IPS-18c (cell line): ENCODE measurements around the gene TRIM65.
A peak's percentile ranks its signal among the peaks of the same experiment; 100 is the strongest.
"Not testable (repeated sequence)": the region's sequence is repeated elsewhere in the genome, so short reads cannot be mapped to it uniquely, and the experiment has no call there.

Experiments
- H3K4me3 ChIP-seq: 2 replicates; pipeline ENCODE4 v1.7.0; 2013; ENCODE audit warnings: low read depth, mild to moderate bottlenecking, low read length, moderate library complexity; ENCODE audit not compliant: insufficient read depth
- H3K9me3 ChIP-seq: one replicate; pipeline ENCODE4 v1.6.1; 2013; ENCODE audit warnings: mild to moderate bottlenecking, low read length, moderate library complexity; ENCODE audit not compliant: control insufficient read depth, insufficient read depth

TRIM65 gene

DNA sequence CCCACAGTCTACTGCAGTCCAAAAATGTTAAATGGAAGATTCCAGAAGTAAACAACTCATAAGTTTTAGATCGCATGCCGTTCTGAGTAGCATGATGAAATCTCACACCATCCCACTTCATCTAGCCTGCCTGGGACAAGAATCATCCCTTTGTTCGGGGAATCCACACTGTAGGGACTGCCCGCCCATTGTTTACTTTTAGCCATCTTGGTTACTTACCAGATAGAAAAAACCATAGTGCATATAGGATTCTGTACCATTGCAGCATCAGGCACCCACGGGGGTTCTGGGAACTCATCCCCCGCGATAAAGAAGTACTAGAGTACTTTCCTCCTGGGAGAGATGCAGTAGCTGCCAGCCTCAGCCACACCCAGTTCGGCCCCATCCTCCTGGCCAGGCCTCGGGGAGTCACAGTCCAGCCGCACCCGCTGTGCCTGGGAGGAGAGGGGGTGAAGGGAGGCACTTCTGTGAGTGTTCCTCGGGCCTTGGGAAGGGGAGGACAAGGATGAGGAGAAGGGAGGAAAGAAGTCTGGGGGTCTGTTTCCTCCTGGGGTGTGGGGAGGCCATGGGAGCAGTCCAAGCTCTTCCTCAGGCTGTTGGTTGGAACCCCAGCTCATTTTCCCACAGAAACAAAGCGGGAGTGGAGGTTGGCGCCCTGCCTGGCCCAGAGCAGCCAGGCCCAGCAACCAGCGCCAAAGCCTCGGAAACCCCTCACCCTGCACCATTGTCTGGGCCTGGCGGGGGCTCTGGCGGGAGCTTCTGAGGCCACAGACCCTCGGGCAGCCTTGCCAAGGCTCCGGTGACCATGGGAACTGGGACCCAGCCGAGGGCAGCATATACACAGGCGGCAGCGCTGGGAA, 27.2 kb downstream of the TRIM65 start:
- Histone ChIP-seq H3K4me3 (no peak overlapping the region), H3K9me3 (no peaks in the 10 kb centered on the region)

DNA sequence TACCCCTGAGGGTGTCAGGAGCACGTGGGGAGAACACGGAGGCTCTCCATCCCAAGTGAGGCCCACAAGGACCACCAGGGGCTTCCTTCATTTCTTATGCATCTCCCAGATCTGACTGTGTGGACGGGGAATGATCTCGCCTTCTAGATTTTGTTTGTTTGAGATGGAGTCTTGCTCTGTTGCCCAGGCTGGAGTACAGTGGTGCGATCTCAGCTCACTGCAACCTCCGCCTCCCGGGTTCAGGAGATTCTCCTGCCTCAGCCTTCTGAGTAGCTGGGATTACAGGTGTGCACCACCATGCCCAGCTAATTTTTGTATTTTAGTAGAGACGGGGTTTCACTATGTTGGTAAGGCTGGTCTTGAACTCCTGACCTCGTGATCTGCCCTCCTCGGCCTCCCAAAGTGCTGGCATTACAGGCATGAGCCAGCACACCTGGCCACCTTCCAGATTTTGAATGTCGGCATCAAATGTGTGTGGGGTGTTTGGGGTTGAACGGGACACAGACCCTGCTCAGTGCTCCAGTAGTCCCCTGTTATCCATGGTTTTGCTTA, 27.9 kb downstream of the TRIM65 start:
- H3K4me3 ChIP-seq, H3K9me3 ChIP-seq: not testable (repeated sequence)

DNA sequence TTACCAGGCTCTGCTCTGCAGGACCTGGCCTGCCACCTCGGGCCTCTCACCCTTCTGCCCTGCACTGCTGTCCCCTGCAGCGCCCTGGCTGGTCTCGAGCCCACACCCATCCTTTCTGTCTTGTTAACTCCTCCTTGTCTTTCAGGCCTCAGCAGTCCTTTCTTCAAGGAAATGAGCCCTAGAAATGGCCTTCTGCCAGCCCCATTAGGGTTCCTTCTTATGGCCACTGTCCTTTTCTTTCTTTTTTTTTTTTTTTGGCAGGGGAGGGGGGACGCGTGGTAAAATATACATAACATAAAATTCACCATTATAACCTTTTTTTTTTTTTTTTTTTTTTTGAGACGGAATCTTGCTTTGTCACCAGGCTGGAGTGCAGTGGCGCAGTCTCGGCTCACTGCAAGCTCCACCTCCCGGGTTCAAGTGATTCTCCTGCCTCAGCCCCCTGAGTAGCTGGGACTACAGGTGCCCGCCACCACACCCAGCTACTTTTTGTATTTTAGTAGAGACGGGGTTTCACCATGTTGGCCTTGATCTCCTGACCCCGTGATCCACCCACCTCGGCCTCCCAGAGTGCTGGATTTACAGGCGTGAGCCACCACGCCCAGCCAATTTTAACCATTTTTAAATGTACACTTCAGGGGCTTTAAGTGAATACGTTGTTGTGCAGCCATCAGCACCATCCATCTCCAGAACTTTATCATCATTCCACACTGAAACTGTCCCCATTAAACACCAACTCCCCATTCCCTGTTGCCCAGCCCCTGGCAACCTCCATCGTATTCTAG, 31.2 kb downstream of the TRIM65 start:
- H3K9me3 ChIP-seq, H3K4me3 ChIP-seq: not testable (repeated sequence)

DNA sequence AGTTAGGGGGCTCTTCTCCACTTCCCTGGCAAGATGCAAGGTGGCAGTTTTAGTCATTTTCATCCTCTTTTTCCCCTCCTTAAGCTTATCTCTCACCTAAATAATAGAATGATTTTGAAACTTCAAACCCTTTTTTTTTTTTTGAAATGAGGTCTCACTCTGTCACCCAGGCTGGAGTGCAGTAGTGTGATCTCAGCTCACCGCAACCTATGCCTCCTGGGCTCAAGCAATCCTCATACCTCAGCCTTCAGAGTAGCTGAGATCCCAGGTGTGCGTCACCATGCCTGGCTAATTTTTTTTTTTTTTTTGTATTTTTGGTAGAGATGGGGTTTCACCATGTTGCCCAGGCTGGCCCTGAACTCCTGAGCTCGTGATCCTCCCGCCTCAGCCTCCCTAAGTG, 31.9 kb downstream of the TRIM65 start:
- not testable (repeated sequence) for H3K4me3 ChIP-seq, H3K9me3 ChIP-seq

DNA sequence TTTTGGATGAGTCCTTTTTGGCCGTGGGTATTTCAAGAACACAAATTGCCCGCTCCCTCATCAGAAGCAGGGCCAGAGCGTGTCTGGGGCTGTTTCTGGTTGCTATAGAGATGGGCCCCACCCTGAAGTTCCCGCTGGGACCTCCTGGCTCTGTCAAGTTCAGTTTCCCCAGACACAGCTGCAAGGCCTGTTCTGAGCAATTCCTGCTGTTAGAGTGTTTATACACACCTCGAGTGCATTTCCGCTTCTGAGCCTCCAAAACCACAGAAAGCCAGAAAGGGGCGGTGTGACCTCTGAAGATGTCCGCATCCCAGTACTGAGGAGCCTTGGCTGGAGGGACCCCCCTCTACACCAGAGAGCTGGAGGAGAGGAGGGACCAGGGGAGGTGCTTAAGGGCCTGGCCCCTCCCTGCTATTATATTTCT, 32.3 kb downstream of the TRIM65 start:
- no peak overlapping the region for H3K4me3 ChIP-seq
- no peaks in the 10 kb centered on the region for H3K9me3 ChIP-seq

DNA sequence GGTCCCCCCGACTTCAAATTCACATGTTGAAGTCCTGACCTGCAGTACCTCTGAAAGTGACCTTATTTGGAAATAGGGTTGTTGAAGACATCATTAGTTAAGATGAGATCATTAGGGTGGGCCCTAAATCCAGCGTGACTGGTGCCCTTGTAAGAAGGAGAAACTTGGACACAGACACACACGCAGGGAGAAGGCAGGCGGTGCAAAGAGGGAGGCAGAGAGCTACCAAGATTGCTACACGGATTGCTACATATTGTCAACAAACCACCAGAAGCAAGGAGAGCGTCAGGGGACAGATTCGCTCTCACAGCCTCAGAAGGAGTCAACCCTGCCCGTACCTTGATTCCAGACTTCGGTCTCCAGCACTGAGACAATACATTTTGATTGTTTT, 34.8 kb downstream of the TRIM65 start:
- Histone ChIP-seq H3K9me3 (no peaks in the 10 kb centered on the region), H3K4me3 (no peak overlapping the region)

DNA sequence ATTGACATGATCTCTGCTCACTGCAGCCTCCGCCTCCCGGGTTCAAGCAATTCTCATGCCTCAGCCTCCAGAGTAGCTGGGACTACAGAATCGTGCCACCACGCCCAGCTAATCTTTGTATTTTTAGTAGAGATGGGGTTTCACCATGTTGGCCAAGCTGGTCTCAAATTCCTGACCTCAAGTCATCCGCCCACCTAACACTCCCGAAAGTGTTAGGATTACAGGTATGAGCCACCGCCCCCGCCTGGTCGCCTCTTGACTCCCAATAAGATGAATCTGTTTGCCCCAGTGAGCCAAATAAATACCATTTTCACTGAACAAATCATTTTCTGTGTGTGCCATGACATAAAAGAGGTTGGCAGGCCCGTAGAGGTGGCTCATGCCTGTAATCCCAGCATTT, 37.4 kb downstream of the TRIM65 start:
- H3K9me3 ChIP-seq = not testable (repeated sequence)

DNA sequence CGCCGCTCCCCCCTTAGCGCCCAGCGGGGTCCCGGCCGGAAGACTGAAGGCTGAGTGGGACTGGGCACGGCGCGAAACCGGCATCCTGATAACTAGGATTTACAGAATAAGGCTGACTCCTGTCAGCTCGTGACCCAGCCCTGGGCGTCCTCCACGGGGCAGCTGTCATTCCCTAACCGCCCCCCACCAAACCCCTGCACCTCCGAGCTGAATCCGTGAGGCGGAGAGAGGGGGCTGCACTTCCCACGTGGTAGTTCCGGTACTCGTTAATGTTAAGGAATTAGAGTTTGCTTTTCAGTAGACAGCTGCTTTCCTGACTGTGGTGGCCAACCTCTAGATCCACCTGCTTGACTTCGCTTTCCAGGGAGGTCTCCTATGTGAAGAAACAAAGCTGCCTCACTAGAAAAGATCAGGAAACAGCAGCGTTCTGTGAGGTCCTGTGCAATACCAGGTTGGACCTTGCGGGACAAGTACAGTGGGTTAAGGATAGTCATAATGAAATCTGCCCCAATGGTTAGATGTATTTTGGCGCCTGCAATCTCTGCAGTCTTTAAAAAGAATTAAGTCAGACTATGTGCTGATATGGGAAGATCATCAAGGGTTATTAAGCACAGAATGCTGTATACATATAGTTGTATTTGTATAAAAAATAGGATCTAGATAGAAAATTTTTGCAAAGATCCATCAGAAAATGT, 40.5 kb downstream of the TRIM65 start:
- no peaks in the 10 kb centered on the region for H3K9me3 ChIP-seq
- H3K4me3 ChIP-seq = peak overlapping the region; percentile 98

More for the DNA sequence above, 37.4 kb downstream of the TRIM65 start:
- not testable (repeated sequence) for H3K4me3 ChIP-seq

DNA sequence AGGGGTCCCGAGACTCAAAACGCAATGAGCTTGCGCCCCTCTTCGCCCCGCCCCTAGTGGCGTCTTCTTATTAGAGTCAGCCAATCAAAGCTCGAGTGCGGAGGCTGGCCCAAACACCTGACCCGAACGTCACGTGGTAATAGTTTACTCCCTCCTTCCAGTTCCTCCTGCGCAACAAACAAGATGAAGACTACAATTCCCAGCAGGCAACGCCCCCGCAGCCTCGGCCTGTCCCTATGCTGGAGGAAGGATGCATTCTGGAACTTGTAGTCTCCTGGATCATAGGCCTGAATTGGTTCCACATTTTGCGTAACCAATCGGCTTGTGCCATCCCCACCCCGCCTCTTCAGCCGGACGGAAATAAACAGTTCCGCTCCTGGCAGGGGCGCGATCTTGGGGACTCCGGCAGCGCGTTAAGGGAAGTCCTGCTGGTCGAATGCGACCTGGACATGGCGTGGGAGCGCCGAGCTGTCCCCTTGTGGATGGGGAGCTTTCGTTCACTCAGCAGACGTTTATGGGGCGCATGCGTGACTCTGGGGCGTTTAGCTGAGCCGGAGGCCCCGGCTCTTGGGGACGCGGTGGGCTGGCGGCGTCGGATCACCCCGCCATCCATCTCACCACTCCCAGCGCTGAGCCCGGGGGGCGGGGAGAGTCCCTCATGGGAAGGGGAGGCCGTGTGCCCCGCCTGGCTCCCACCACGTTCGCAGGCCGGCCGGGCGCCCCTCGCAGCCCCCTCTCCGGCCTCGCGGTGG, 41.3 kb downstream of the TRIM65 start, which contains the start of gene WBP2:
Gene WBP2, minus strand, starts transcription at position 26 of the 752 bp plus-strand sequence. CDS start 38 bp downstream, outside the sequence.
- no peaks in the 10 kb centered on the region for H3K9me3 ChIP-seq
- peak within 1 kb of the TSS; percentile 98 for H3K4me3 ChIP-seq

DNA sequence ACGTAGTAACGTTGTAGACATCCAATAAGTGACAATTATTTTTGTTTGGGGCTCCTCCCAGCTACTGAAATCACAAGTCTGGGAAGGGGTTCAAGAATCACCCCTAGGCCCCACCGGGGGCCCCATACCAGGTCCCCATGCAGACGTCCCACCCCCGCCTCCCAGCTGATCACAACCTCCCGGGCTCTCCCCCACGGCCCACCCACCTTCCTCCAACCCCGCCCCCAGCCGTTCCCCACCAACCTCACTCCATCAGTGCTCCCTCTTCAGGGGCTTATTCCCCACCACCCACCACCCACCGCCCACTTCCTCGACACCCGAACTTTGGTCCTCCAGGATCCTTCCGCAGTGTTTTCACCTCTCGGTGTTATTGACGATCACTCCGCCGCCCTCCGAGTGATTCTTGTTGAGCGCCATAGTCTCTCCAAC, 41.9 kb downstream of the TRIM65 start:
- H3K4me3 ChIP-seq = peak overlapping the region; percentile 53
- no peaks in the 10 kb centered on the region for H3K9me3 ChIP-seq

DNA sequence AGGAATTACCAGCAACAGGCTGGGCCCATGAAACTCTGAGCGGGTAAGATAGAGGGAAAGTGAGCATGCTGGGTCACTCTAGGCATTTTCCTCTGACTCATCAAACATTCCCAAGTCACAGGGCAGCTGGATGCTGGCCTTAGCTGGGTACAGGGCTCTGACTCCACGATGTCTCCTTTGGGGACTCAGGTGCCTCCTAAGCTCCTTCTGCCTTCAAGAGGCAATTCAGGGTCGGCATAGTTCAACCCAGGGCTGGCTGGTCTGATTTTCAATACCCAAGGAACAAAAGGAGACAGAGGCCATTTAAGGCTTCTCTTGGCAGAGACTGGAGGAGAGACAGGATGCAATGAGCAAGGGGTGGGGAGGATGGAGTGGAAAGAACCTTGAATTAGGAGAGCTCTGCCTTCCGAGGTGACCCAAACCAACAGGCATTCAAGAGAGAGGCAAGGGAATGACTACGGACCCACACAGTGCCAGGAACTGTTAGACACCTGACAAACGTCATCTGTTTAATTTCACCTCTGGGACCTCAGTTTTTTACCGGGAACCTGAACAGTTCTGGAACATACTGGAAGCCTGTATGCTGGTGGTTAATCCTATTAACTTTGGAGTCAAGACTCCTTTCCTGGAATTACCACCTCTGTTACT, 42.5 kb downstream of the TRIM65 start:
- Histone ChIP-seq H3K4me3 (peak overlapping the region; percentile 53), H3K9me3 (no peaks in the 10 kb centered on the region)

DNA sequence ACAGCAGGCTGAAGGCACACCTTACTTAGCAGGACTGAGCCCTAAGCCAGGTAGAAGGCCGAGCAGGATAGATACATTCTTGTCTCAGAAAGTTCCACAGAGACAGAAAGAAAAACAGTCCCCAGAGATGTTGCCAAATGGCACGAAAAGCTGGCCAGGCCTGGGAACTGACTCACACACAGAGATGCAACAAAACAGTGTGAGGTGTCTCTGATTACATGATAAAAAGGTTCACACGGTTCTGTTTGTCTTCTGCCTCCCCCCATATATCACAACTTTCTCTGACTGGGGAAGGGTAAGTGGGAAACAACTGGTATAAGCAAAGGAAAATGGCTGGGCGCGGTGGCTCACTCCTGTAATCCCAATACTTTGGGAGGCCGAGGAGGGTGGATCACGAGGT, 43.3 kb downstream of the TRIM65 start:
- no peak overlapping the region for H3K4me3 ChIP-seq
- H3K9me3 ChIP-seq = no peaks in the 10 kb centered on the region

DNA sequence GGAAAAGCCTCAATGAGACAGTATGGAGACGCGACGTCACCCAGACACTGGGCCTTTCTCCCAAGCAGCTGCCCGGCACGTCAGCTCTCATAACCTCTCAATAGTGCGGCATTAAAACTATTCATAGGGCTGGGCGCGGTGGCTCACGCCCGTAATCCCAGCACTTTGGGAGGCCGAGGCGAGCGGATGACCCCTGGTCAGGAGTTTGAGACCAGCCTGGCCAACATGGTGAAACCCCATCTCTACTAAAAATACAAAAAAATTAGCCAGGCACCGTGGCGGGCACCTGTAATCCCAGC, 45.1 kb downstream of the TRIM65 start:
- H3K9me3 ChIP-seq, H3K4me3 ChIP-seq: not testable (repeated sequence)

DNA sequence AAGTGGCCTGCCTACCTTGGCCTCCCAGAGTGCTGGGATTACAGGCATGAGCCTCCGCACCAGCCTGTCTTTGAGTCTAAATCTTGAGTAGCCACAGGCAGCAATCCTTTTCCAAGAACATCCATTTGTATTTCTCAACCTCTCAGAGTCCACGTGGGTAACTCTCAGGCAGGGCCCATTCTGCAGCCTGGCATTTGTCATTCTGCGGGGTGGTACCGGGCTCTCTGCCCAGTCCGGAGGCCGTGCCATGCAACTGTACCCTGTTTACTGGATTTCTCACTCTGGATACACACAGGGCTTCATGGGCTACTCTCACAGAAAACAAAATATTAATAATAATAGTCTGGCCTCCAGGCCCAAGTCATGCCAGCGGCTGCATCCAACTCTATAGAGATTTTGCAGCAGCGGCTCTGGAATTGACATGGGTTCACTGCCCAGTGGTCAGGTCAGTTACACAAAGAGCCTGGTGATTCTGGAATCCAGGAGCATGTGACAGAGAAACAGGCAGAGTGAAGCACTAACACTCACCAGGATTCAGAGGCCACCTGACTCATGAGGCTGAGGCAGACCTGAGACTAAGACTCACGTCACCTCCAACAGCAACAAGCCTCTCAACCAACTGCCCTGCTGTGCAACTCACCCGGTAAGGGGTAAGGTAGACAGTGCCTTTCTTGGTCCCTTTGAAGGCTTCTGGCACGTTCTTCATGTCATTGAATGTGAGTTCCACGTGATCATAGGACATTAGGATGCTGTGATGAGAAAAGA, 45.6 kb downstream of the TRIM65 start:
- no peak overlapping the region for H3K4me3 ChIP-seq

DNA sequence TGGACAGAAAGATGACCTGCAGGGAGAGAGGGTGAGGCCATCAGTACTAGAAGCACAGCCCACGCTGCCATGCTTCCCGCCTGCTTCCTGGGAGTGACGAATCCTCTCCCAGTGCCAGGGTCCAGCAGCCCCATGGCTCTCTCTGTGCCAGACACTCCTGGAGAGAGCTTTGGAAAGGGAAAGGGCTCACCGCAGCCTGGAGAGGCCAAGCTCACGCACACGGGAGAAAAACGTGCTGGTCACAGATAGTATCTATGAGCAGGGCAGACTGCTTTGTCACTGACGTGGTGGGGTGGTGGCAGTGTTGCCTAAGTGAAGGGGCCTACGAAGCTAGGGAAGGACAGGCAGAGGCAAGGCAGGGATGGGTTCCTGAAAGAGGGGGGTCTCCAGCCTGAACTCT, 47.0 kb downstream of the TRIM65 start:
- H3K4me3 ChIP-seq = no peak overlapping the region

More for the DNA sequence above, 45.6 kb downstream of the TRIM65 start:
- H3K9me3 ChIP-seq = no peaks in the 10 kb centered on the region

DNA sequence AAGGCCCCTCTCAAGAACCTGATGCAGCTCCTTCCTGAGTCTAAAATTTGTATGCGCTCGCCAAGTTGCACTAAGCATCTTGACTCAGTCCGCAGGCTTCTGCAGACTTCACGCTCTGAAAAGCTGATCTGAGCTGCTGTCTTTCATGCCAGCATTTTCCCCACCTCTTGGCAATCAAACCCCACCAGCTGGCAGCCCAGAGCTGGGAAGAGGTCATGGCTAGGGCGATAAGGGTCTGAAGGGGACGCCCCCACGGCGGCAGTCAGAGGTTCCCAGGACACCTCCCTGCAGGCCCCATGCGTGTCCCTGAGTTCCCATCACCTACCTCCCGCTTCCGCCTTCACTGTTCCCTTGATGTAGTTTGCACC, 47.5 kb downstream of the TRIM65 start:
- Histone ChIP-seq H3K9me3 (no peaks in the 10 kb centered on the region), H3K4me3 (no peak overlapping the region)

More for the DNA sequence above, 47.0 kb downstream of the TRIM65 start:
- H3K9me3 ChIP-seq = no peaks in the 10 kb centered on the region
